Left ventricle myocardium superior (tissue), 1 donor: ENCODE results near the gene G0S2. TPM values are rescaled to one million over a fixed set of nuclear protein-coding genes. Genes with fewer than 3 reads are reported as not detected.
A peak's percentile ranks its signal among the peaks of the same experiment; 100 is the strongest.
"Not testable (repeated sequence)": the region's sequence is repeated elsewhere in the genome, so short reads cannot be mapped to it uniquely, and the experiment has no call there.

ENCODE experiments used
- ATAC-seq: fragments of 200-7000 bp; cut with Tn5 transposase; one replicate; pipeline ENCODE4 v1.9.1; 2020; ENCODE audit warnings: mild to moderate bottlenecking, moderate library complexity
- DNase-seq: peaks from one replicate; pipeline ENCODE4 v3.0.0-alpha.2; 2020
- intact Hi-C: fragments of 100-400 bp; cut with micrococcal nuclease; formaldehyde crosslinking; loops from one replicate; pipeline ENCODE4 v1.11.0; 2022
- total RNA-seq: library from RNA; stranded (reverse); fragmentation: NEBNext Ultra II Directional; extraction: Animal tissue kit (Norgen Biotek cat#: 25700); gene quantifications from one replicate; pipeline ENCODE4 v1.2.1, GENCODE V29; 2021
- donor health status: DM: no; HTN: yes; CAD: no; lungs with severe emphysema.

G0S2 gene
- total RNA-seq, 1 donor from 2014 or later, result 594 TPM

GRCh38 chr1:209672705-209673630 lies 2.2 kb upstream of the G0S2 start:
- ATAC-seq (no peak), DNase-seq (no peak)
- intact Hi-C loops, result no loop called here

GRCh38 chr1:209673631-209674417 lies 1.4 kb upstream of the G0S2 start:
- intact Hi-C loops, result no loop called here
- DNase-seq, result no peak
- ATAC-seq, result peak; percentile 22

- ATAC-seq, result peak; percentile 59
- intact Hi-C loops, result no loop called here
- peak; percentile 68 for DNase-seq
Measured at GRCh38 chr1:209675565-209676154, 448 bp downstream of the G0S2 start.

- intact Hi-C loops, result no loop called here
- DNase-seq, result no peak
- no peak for ATAC-seq
Measured at GRCh38 chr1:209678981-209679539, 3.8 kb downstream of the G0S2 start.

- no peak for DNase-seq
- no peak for ATAC-seq
- intact Hi-C loops, result no loop called here
Measured at GRCh38 chr1:209685821-209686220, 10.6 kb downstream of the G0S2 start.

- intact Hi-C loops, result no loop called here
- DNase-seq (no peak), ATAC-seq (no peak)
Measured at GRCh38 chr1:209686322-209686721, 11.1 kb downstream of the G0S2 start.

- peak; percentile 77 for ATAC-seq
- intact Hi-C loops, result no loop called here
- DNase-seq, result no peak
Measured at GRCh38 chr1:209688746-209689234, 13.6 kb downstream of the G0S2 start.

- intact Hi-C loops, result no loop called here
- no peak for DNase-seq
- ATAC-seq, result no peak
Measured at GRCh38 chr1:209689477-209689876, 14.3 kb downstream of the G0S2 start.

GRCh38 chr1:209691237-209691636 lies 16.0 kb downstream of the G0S2 start:
- no peak for ATAC-seq
- DNase-seq, result no peak
- intact Hi-C loops, result loop anchor here (5.0 to 10.0 kb wide), 4 partner anchors 49 to 114 kb away; no protein-coding TSS in a partner anchor

GRCh38 chr1:209692296-209692695 lies 17.1 kb downstream of the G0S2 start:
- intact Hi-C loops, result loop anchor here (5.0 to 10.0 kb wide), 4 partner anchors 50 to 115 kb away; no protein-coding TSS in a partner anchor
- ATAC-seq (no peak), DNase-seq (no peak)

- DNase-seq, result peak; percentile 72
- ATAC-seq, result peak; percentile 58
- intact Hi-C loops, result loop anchor here (5.0 to 10.0 kb wide), 4 partner anchors 51 to 116 kb away; no protein-coding TSS in a partner anchor
Measured at GRCh38 chr1:209692745-209693504, 17.7 kb downstream of the G0S2 start.

- ATAC-seq, result peak; percentile 50
- intact Hi-C loops, result loop anchor here (10.0 kb wide), 1 partner anchor 48 kb away; no protein-coding TSS in a partner anchor
Measured at GRCh38 chr1:209696673-209697072, 21.5 kb downstream of the G0S2 start.

GRCh38 chr1:209697126-209697525 lies 21.9 kb downstream of the G0S2 start:
- no peak for ATAC-seq
- intact Hi-C loops, result loop anchor here (10.0 kb wide), 1 partner anchor 48 kb away; no protein-coding TSS in a partner anchor
- DNase-seq, result no peak

More at GRCh38 chr1:209696673-209697072, 21.5 kb downstream of the G0S2 start:
- no peak for DNase-seq

GRCh38 chr1:209700686-209701085 lies 25.5 kb downstream of the G0S2 start:
- ATAC-seq, result not testable (repeated sequence)

GRCh38 chr1:209702832-209703231 lies 27.6 kb downstream of the G0S2 start:
- no peak for DNase-seq
- no peak for ATAC-seq
- intact Hi-C loops, result no loop called here

More at GRCh38 chr1:209700686-209701085, 25.5 kb downstream of the G0S2 start:
- DNase-seq, intact Hi-C loops: not testable (repeated sequence)

GRCh38 chr1:209703834-209704504 lies 28.8 kb downstream of the G0S2 start:
- ATAC-seq (peak; percentile 33), DNase-seq (no peak)
- intact Hi-C loops, result no loop called here

GRCh38 chr1:209704584-209704983 lies 29.4 kb downstream of the G0S2 start, which contains the start of gene HSD11B1:
Gene HSD11B1 (plus strand): TSS chr1:209704846. CDS start chr1:209704943, 97 bp downstream.
- DNase-seq (peak; percentile 75), ATAC-seq (peak; percentile 97)
- intact Hi-C loops, result no loop called here
